Raji (cell line): ENCODE measurements around the gene SP4.

Experiments
- POLR2A ChIP-seq: IDR thresholded peaks from 2 replicates; pipeline ENCODE4 v1.6.1; 2011; ENCODE audit warnings: low read depth, low read length, control low read depth; ENCODE audit not compliant: insufficient read depth

The SP4 gene

GRCh38 chr7:21427871-21428658 is at the start of gene SP4:
Gene SP4, plus strand, starts transcription at chr7:21428083. Its CDS starts 169 bp downstream, at chr7:21428252.
- TF ChIP-seq POLR2A = peak; percentile 58

GRCh38 chr7:21383227-21384220 is 44.4 kb upstream of the SP4 start:
- no peak for TF ChIP-seq POLR2A

- no peak for TF ChIP-seq POLR2A
Observed at GRCh38 chr7:21393937-21394336, 33.9 kb upstream of the SP4 start.

- no peak for TF ChIP-seq POLR2A
Observed at GRCh38 chr7:21401944-21402343, 25.9 kb upstream of the SP4 start.

GRCh38 chr7:21407796-21408480 is 19.9 kb upstream of the SP4 start:
- TF ChIP-seq POLR2A = no peak

GRCh38 chr7:21408481-21408820 is 19.4 kb upstream of the SP4 start:
- no peak for TF ChIP-seq POLR2A

GRCh38 chr7:21412410-21412851 is 15.5 kb upstream of the SP4 start:
- TF ChIP-seq POLR2A = no peak

GRCh38 chr7:21412957-21413356 is 14.9 kb upstream of the SP4 start:
- no peak for TF ChIP-seq POLR2A

- TF ChIP-seq POLR2A = no peak
Observed at GRCh38 chr7:21413502-21413901, 14.4 kb upstream of the SP4 start.

- TF ChIP-seq POLR2A = no peak
Observed at GRCh38 chr7:21414795-21415393, 13.0 kb upstream of the SP4 start.

GRCh38 chr7:21417647-21418046 is 10.2 kb upstream of the SP4 start:
- TF ChIP-seq POLR2A = no peak

- no peak for TF ChIP-seq POLR2A
Observed at GRCh38 chr7:21422751-21423150, 5.1 kb upstream of the SP4 start.

- TF ChIP-seq POLR2A = no peak
Observed at GRCh38 chr7:21425290-21425689, 2.6 kb upstream of the SP4 start.

GRCh38 chr7:21426286-21427181 is 1.3 kb upstream of the SP4 start:
- no peak for TF ChIP-seq POLR2A

GRCh38 chr7:21427182-21427870 is 557 bp upstream of the SP4 start:
- TF ChIP-seq POLR2A = peak; percentile 64
